ENCODE results near the gene ERMP1.
"Not testable (repeated sequence)": the region's sequence is repeated elsewhere in the genome, so short reads cannot be mapped to it uniquely, and the experiment has no call there.

ERMP1 gene

GRCh38 chr9:5832538-5833529 is at the start of gene ERMP1:
Gene ERMP1, minus strand, starts transcription at chr9:5833117. Its CDS starts 90 bp downstream, at chr9:5833027.
- DNase-seq = peak; percentile 92

GRCh38 chr9:5882244-5883012 is 49.5 kb upstream of the ERMP1 start:
- not testable (repeated sequence) for DNase-seq

GRCh38 chr9:5879419-5880181 is 46.7 kb upstream of the ERMP1 start:
- no peak for DNase-seq

GRCh38 chr9:5876711-5877110 is 43.8 kb upstream of the ERMP1 start:
- DNase-seq = no peak

GRCh38 chr9:5876026-5876425 is 43.1 kb upstream of the ERMP1 start:
- DNase-seq = no peak

- no peak for DNase-seq
Observed at GRCh38 chr9:5874048-5874447, 41.1 kb upstream of the ERMP1 start.

GRCh38 chr9:5873439-5873838 is 40.5 kb upstream of the ERMP1 start:
- DNase-seq = no peak

- DNase-seq = no peak
Observed at GRCh38 chr9:5872511-5872910, 39.6 kb upstream of the ERMP1 start.

- no peak for DNase-seq
Observed at GRCh38 chr9:5871785-5872184, 38.9 kb upstream of the ERMP1 start.

GRCh38 chr9:5870691-5871090 is 37.8 kb upstream of the ERMP1 start:
- DNase-seq = no peak

GRCh38 chr9:5870020-5870339 is 37.1 kb upstream of the ERMP1 start:
- no peak for DNase-seq

GRCh38 chr9:5869315-5870019 is 36.5 kb upstream of the ERMP1 start:
- peak; percentile 22 for DNase-seq

GRCh38 chr9:5868235-5868634 is 35.3 kb upstream of the ERMP1 start:
- DNase-seq = no peak

GRCh38 chr9:5866685-5867084 is 33.8 kb upstream of the ERMP1 start:
- no peak for DNase-seq

GRCh38 chr9:5866272-5866671 is 33.4 kb upstream of the ERMP1 start:
- DNase-seq = no peak

- no peak for DNase-seq
Observed at GRCh38 chr9:5864446-5864845, 31.5 kb upstream of the ERMP1 start.

GRCh38 chr9:5863092-5863746 is 30.3 kb upstream of the ERMP1 start:
- DNase-seq = no peak

GRCh38 chr9:5858833-5859232 is 25.9 kb upstream of the ERMP1 start:
- no peak for DNase-seq

- DNase-seq = no peak
Observed at GRCh38 chr9:5857928-5858327, 25.0 kb upstream of the ERMP1 start.

- no peak for DNase-seq
Observed at GRCh38 chr9:5854063-5854790, 21.3 kb upstream of the ERMP1 start.

- DNase-seq = no peak
Observed at GRCh38 chr9:5853617-5854016, 20.7 kb upstream of the ERMP1 start.

Measured in CD4-positive, alpha-beta T cell treated with Interleukin-17A for 1 hour (primary cell).